ENCODE results near the gene DSCAML1.

The DSCAML1 gene

GRCh38 chr11:117724621-117725020 lies 72.4 kb downstream of the DSCAML1 start:
- H3K36me3 ChIP-seq = no peaks in the 10 kb centered on the region
- no peak for TF ChIP-seq Cebpa-rat (IDR thresholded peaks at IDR 0.05)
- H3K27ac ChIP-seq = no peak overlapping the region
- H4K20me1 ChIP-seq = no peaks in the 10 kb centered on the region
- H3K4me1 ChIP-seq = no peaks in the 10 kb centered on the region
- H3K4me3 ChIP-seq = no peak overlapping the region
- H3K4me2 ChIP-seq = no peak overlapping the region
- no peaks in the 10 kb centered on the region for H3K9me3 ChIP-seq (replicated peaks in 1 of 11)
- no peak overlapping the region for H3K9ac ChIP-seq
- no peaks in the 10 kb centered on the region for H3K27me3 ChIP-seq

GRCh38 chr11:117724104-117724503 lies 72.9 kb downstream of the DSCAML1 start:
- Histone ChIP-seq H3K27ac (no peak overlapping the region), H3K4me2 (no peak overlapping the region), H3K9ac (no peak overlapping the region)

DNA sequence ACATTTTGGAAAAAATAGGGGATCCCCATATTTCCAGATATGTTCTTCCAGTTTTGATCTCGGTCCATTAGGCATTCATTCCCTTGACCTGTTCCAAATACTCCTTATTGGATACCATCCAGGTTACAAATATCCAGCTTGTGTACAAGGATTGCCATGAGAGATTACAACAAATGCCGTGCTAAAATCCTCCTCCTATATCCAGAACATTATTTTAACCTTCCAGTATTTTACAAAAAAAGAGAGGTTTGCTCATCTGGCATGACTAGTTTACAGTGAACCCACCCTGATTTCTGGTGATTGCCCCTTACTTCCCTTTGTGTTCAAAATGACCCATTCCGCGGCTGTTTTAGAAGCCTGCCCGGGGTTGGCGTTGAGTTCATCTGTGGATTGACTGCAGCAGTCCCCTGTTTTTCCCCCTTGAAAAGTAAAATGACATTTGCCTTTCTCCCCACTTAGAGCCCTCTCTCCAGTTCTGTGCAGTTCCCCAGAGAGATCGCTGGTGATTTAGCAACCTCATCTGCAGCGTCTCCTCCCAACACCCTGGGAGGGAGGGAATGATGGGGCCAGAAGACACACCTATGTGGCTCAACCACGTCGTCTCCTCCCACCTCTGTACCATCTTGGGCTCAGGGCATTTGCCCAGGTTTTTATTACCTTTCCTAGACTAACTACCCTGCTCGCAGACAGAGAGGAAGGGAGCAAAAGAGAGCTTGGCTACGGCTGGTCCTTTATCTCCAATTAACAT lies 73.6 kb downstream of the DSCAML1 start:
- Histone ChIP-seq H3K4me2 (no peak overlapping the region), H3K36me3 (no peaks in the 10 kb centered on the region), H3K27ac (no peak overlapping the region), H4K20me1 (no peaks in the 10 kb centered on the region), H3K4me3 (no peak overlapping the region), H3K27me3 (no peaks in the 10 kb centered on the region), H3K9ac (no peak overlapping the region), H3K4me1 (no peaks in the 10 kb centered on the region), H3K9me3 (replicated peaks in 1 of 11) (no peaks in the 10 kb centered on the region)
- TF ChIP-seq Cebpa-rat (IDR thresholded peaks at IDR 0.05) = no peak

More at GRCh38 chr11:117724104-117724503, 72.9 kb downstream of the DSCAML1 start:
- no peak for TF ChIP-seq Cebpa-rat (IDR thresholded peaks at IDR 0.05)
- Histone ChIP-seq H3K4me1 (no peaks in the 10 kb centered on the region), H4K20me1 (no peaks in the 10 kb centered on the region), H3K4me3 (no peak overlapping the region), H3K27me3 (no peaks in the 10 kb centered on the region), H3K9me3 (replicated peaks in 1 of 11) (no peaks in the 10 kb centered on the region), H3K36me3 (no peaks in the 10 kb centered on the region)

DNA sequence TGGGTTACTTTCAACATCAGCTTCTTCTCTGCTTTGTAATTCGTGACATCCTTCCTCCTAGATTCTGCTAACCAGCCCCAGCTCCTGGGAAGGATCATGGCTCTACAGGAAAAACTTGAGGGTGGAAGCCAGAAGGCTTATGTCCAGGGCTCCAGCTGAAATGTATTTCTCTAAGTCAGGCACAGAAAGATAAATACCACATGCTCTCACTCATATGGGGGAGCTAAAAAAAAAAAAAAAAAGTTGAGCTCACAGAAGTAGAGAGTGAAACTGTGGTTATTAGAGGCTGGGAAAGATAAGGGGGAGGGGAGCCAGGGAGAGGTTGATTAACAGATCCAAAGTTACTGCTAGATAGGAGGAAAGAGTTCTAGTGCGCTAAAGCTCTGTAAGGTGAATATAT lies 74.9 kb downstream of the DSCAML1 start:
- Histone ChIP-seq H3K9me3 (replicated peaks in 1 of 11) (no peaks in the 10 kb centered on the region), H3K36me3 (no peaks in the 10 kb centered on the region), H3K27me3 (no peaks in the 10 kb centered on the region), H3K4me2 (no peak overlapping the region), H3K4me1 (peaks cover under 1 to 12% (median 11%) of the 10 kb centered on the region in 10 experiments; a peak in 19 of 20 replicates), H3K27ac (no peak overlapping the region), H3K9ac (no peak overlapping the region), H3K4me3 (no peak overlapping the region), H4K20me1 (peaks cover 0 to under 1% (median 0%) of the 10 kb centered on the region in 11 experiments; a peak in 2 of 22 replicates)
- no peak for TF ChIP-seq Cebpa-rat (IDR thresholded peaks at IDR 0.05)

GRCh38 chr11:117720061-117720511 lies 76.9 kb downstream of the DSCAML1 start:
- Histone ChIP-seq H3K4me2 (no peak overlapping the region), H3K4me3 (no peak overlapping the region), H3K27ac (no peak overlapping the region), H3K4me1 (peaks cover 12 to 32% (median 29%) of the 10 kb centered on the region in 10 experiments), H3K9ac (no peak overlapping the region), H3K9me3 (replicated peaks in 1 of 11) (no peaks in the 10 kb centered on the region), H3K36me3 (no peaks in the 10 kb centered on the region), H3K27me3 (no peaks in the 10 kb centered on the region), H4K20me1 (peaks cover 0 to 4% (median 0%) of the 10 kb centered on the region in 11 experiments; a peak in 2 of 22 replicates)
- no peak for TF ChIP-seq Cebpa-rat (IDR thresholded peaks at IDR 0.05)

- H3K4me2 ChIP-seq = no peak overlapping the region
- no peaks in the 10 kb centered on the region for H3K36me3 ChIP-seq
- H3K27me3 ChIP-seq = no peaks in the 10 kb centered on the region
- H3K9me3 ChIP-seq (replicated peaks in 1 of 11) = no peaks in the 10 kb centered on the region
- TF ChIP-seq Cebpa-rat (IDR thresholded peaks at IDR 0.05) = no peak
- H3K4me1 ChIP-seq = peaks cover 12 to 32% (median 29%) of the 10 kb centered on the region in 10 experiments
- no peak overlapping the region for H3K27ac ChIP-seq
- no peak overlapping the region for H3K9ac ChIP-seq
- H4K20me1 ChIP-seq = peaks cover 0 to 4% (median 0%) of the 10 kb centered on the region in 11 experiments; a peak in 2 of 22 replicates
- H3K4me3 ChIP-seq = no peak overlapping the region
Measured at GRCh38 chr11:117719480-117719879, 77.5 kb downstream of the DSCAML1 start.

GRCh38 chr11:117717485-117718314 lies 79.3 kb downstream of the DSCAML1 start:
- no peak overlapping the region for H3K4me3 ChIP-seq
- TF ChIP-seq Cebpa-rat (IDR thresholded peaks at IDR 0.05) = no peak
- H3K9ac ChIP-seq = no peak overlapping the region
- H3K9me3 ChIP-seq (replicated peaks in 1 of 11) = no peaks in the 10 kb centered on the region
- H4K20me1 ChIP-seq = peaks cover 0 to 4% (median 0%) of the 10 kb centered on the region in 11 experiments; a peak in 2 of 22 replicates
- peak overlapping the region in 2 of 11 experiments; percentile 41 to 42; a peak in 4 of 22 replicates for H3K27ac ChIP-seq
- no peaks in the 10 kb centered on the region for H3K27me3 ChIP-seq
- H3K4me1 ChIP-seq = peaks cover 12 to 32% (median 29%) of the 10 kb centered on the region in 10 experiments
- no peaks in the 10 kb centered on the region for H3K36me3 ChIP-seq
- peak overlapping the region; percentile 52 to 90 (median 75); a peak in 18 of 22 replicates for H3K4me2 ChIP-seq

- H3K9me3 ChIP-seq (replicated peaks in 1 of 11) = no peaks in the 10 kb centered on the region
- no peaks in the 10 kb centered on the region; a peak in 1 of 22 replicates for H3K27me3 ChIP-seq
- no peak for TF ChIP-seq Cebpa-rat (IDR thresholded peaks at IDR 0.05)
- peaks cover 0 to 4% (median 0%) of the 10 kb centered on the region in 11 experiments; a peak in 2 of 22 replicates for H4K20me1 ChIP-seq
- H3K27ac ChIP-seq = peak overlapping the region in 6 of 11 experiments; percentile 14 to 54 (median 40); a peak in 8 of 22 replicates
- peak overlapping the region; percentile 52 to 90 (median 75) for H3K4me2 ChIP-seq
- H3K4me1 ChIP-seq = peaks cover 12 to 32% (median 29%) of the 10 kb centered on the region in 10 experiments
- peak overlapping the region in 2 of 11 experiments; percentile 10 to 23; a peak in 1 of 22 replicates for H3K9ac ChIP-seq
- H3K36me3 ChIP-seq = no peaks in the 10 kb centered on the region
- H3K4me3 ChIP-seq = no peak overlapping the region
Measured at GRCh38 chr11:117716521-117717440, 80.2 kb downstream of the DSCAML1 start.
